GM21529 (cell line): ENCODE data around the gene ZDHHC18.
A peak's percentile ranks its signal among the peaks of the same experiment; 100 is the strongest.

Experiments used
- ATAC-seq: cut with Tn5 transposase; IDR thresholded peaks from one replicate; pipeline ENCODE4 v1.9.1; 2021; ENCODE audit not compliant: unreplicated experiment

The ZDHHC18 gene

DNA sequence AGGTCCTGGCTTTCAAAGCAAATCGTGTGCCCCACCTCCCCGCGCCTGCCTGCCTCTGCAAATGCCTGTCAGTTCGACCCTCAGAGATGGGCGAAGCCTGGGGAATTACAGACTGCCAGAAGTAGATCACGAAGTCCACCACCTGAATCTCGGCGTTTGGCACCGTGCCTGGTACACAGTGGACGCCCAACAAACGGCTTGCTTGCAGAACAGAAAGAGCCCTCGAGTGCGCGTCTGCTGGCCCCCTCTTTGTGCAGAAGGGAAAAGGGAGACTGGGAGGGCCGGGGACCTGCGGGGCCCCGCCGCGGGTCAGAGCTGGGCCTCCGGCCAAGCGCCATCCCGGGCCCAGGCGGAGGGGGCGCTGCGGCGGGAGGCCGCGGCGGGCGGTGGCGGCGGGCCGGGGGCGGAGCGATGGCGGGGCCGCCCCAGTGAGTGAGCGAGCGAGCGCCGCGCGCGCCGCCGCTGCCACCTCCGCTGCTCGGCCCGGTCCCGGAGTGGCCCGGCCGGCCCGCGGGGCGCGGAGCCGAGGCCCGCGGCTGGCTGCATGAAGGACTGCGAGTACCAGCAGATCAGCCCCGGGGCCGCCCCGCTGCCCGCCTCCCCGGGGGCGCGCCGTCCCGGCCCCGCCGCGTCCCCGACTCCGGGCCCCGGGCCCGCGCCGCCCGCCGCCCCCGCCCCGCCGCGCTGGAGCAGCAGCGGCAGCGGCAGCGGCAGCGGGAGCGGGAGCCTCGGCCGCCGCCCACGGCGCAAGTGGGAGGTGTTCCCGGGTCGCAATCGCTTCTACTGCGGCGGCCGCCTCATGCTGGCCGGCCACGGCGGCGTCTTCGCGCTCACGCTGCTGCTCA lies at the start of gene ZDHHC18:
Gene ZDHHC18, plus strand, starts transcription at position 428 of the 845 bp plus-strand sequence. Its CDS starts 117 bp downstream, at position 545.
- ATAC-seq, result peak; percentile 66

GRCh38 chr1:26779098-26779668 lies 47.3 kb upstream of the ZDHHC18 start:
- ATAC-seq, result no peak

GRCh38 chr1:26780344-26780957 lies 46.0 kb upstream of the ZDHHC18 start:
- ATAC-seq, result no peak

GRCh38 chr1:26781206-26781825 lies 45.2 kb upstream of the ZDHHC18 start:
- no peak for ATAC-seq

GRCh38 chr1:26782521-26783212 lies 43.8 kb upstream of the ZDHHC18 start:
- no peak for ATAC-seq

GRCh38 chr1:26783646-26784022 lies 42.9 kb upstream of the ZDHHC18 start:
- no peak for ATAC-seq

DNA sequence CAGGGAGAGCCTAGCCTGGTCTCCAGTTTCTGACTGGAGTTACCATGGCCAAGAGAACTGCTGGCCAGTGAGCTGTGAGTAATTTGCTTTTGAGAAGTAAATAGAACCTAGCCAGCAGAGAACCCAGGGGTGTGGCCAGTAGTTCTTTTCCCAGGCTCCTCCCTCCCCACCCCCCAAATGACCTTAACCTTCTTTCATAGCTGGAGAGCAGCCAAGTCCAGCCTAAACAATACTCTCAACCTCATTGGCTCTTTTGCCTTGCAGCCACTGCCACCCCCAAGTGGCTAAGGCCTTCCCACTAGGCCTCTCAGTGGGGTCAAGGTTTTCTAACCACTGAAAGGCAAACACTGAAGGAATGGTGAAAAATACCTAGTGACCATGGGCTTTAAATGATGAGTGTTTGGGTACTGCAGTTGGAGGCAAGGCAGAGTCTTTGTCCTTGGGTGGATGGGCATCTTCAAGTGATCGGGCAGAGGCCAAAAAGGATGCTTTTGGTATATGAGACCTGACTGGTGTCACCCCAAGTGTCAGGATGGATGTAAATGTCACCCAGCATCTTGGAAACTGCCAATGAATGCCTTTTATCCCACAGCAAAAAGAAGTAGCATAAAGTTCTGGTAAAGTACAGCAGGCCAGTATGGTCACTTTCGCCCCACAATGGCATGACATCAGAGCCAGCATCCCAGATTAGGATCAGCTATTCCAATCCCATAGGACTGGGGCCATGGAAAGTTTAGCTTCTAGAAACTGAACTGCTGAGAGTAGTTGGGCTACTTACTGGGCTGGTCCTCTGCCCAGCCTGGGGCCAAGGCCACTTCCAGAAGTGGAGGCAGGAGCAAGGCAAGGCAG lies 42.2 kb upstream of the ZDHHC18 start:
- ATAC-seq, result no peak

DNA sequence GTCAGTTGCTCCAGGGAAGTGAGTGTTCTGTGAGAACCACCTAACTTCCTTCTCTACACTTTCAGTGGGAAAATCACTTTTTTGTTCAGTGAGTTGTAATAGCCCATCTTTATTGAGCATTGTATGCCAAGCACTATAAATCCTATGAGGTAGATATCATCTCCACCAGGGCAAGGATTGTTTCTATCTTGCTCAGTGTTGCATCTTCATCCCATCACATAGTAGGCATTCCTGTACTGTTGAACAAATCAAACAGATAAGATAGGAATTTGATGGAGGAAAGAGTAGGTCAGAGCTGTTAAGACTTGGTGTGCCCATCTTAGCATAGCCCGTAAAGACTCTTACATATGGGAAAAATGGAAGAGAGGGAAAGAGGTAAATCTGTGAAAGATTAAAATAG lies 41.6 kb upstream of the ZDHHC18 start:
- ATAC-seq, result no peak

- no peak for ATAC-seq
Observed at GRCh38 chr1:26785611-26786436, 40.7 kb upstream of the ZDHHC18 start.

DNA sequence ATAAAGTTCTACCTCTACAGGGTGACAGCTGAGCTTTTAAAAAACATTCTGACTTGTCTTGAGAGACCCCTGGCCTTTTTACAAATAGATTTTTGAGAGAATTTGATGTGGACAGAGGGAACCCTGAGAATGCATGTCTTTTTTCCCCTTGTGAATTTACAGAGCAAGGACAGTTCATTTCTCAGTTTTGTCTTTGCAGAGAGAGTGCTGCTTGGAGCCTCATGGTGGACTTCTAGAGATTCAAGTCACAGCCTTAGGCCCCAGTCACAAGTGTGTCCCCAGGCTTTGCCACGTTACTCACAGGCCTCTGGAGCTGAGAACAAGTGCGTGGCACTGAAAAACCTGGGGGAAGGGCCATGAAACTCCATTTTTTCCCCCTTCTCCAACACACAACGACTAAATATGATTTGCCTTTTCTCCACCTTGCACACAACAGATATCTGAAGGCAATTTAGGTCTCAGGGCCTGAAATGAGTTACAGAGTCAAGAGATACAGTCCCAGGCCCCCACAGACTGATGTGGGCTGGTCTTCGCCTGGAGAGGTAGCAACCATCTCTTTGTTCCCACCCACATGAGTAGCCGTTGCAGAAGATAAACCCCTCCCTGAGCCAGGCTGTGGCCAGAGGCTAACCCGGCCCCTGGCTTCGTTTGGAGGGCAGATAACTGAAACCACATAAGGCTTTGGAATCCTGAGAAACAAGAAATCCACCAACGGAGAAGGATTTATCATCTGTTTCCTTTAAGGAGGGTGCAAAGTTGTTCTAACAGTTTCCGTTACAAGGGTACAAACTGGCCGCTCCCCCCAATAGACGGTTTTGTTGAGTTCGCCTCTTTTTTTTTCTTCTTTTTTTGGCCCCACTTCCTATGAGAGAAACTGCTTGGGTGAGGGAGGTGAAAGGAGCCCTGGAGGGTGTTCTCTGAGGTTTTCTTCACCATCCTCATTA lies 39.8 kb upstream of the ZDHHC18 start:
- ATAC-seq, result peak; percentile 19

DNA sequence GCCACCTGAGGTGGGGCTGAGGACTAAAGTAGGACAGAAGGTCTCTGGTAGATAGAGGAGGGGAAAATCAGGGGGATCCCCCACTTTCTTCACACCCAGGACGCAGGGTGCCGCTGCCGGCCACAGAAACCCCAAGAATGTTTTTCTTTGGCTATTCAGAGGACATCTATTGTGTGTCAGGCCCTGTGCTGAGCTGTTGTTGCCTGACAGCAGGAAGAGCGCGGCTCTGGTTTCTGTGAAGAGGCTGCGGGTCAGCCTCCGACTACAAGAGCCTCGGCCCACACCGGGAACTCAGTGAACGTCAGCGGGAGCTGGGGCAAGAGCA lies 39.1 kb upstream of the ZDHHC18 start:
- ATAC-seq, result peak; percentile 36

GRCh38 chr1:26787706-26788514 lies 38.6 kb upstream of the ZDHHC18 start, which contains the start of gene PIGV:
TSS of gene PIGV (plus strand) at chr1:26787950. CDS start at chr1:26790816, 2,866 bp downstream.
- peak; percentile 59 for ATAC-seq

- no peak for ATAC-seq
Observed at GRCh38 chr1:26788515-26788785, 38.0 kb upstream of the ZDHHC18 start.

- ATAC-seq, result no peak
Observed at GRCh38 chr1:26788836-26789611, 37.5 kb upstream of the ZDHHC18 start.

- no peak for ATAC-seq
Observed at GRCh38 chr1:26789612-26789865, 36.9 kb upstream of the ZDHHC18 start.

- ATAC-seq, result no peak
Observed at GRCh38 chr1:26789931-26790330, 36.6 kb upstream of the ZDHHC18 start.

- ATAC-seq, result no peak
Observed at GRCh38 chr1:26790551-26790953, 35.9 kb upstream of the ZDHHC18 start.
